Hepatocyte (in vitro differentiated cells): ENCODE measurements around the gene ANKS3. TPM values are rescaled to one million over a fixed set of nuclear protein-coding genes. Genes with fewer than 3 reads are reported as not detected.

Source experiments
- DNase-seq: peaks from one replicate; pipeline ENCODE4 v3.0.0-alpha.2; 2016; ENCODE audit warnings: low spot score
- H2AFZ ChIP-seq: fragments of 200-600 bp; sonication (generic); 2 replicates; pipeline ENCODE4 v1.6.0; 2016; ENCODE audit warnings: antibody characterized with exemption, mild to moderate bottlenecking
- H3K27ac ChIP-seq: fragments of 200-600 bp; sonication (generic); 2 replicates; pipeline ENCODE4 v1.5.1; 2016; ENCODE audit warnings: mild to moderate bottlenecking
- H3K27me3 ChIP-seq: fragments of 200-600 bp; sonication (generic); 2 replicates; pipeline ENCODE4 v1.6.1; 2016
- H3K36me3 ChIP-seq: fragments of 200-600 bp; sonication (generic); replicated peaks from 2 replicates; pipeline ENCODE4 v1.5.1; 2016; ENCODE audit warnings: low read depth; ENCODE audit not compliant: insufficient read depth
- H3K4me1 ChIP-seq: fragments of 200-600 bp; sonication (generic); 2 replicates; pipeline ENCODE4 v1.5.1; 2016; ENCODE audit warnings: mild to moderate bottlenecking, moderate library complexity; ENCODE audit not compliant: insufficient read depth
- H3K4me2 ChIP-seq: fragments of 200-600 bp; sonication (generic); 2 replicates; pipeline ENCODE4 v1.6.0; 2016
- H3K4me3 ChIP-seq: fragments of 200-600 bp; sonication (generic); 2 replicates; pipeline ENCODE4 v1.5.1; 2016; ENCODE audit warnings: mild to moderate bottlenecking
- H3K79me2 ChIP-seq: fragments of 200-600 bp; sonication (generic); 2 replicates; pipeline ENCODE4 v1.6.0; 2017; ENCODE audit warnings: mild to moderate bottlenecking
- H3K9me2 ChIP-seq: fragments of 200-600 bp; sonication (generic); replicated peaks from 2 replicates; pipeline ENCODE4 v1.6.0; 2017; ENCODE audit warnings: mild to moderate bottlenecking; ENCODE audit not compliant: insufficient read depth
- H3K9me3 ChIP-seq: fragments of 200-600 bp; sonication (generic); 2 replicates; pipeline ENCODE4 v1.5.1; 2016; ENCODE audit warnings: low read depth, mild to moderate bottlenecking
- H4K20me1 ChIP-seq: fragments of 200-600 bp; sonication (generic); 2 replicates; pipeline ENCODE4 v1.6.0; 2016; ENCODE audit warnings: mild to moderate bottlenecking; ENCODE audit not compliant: insufficient read depth, poor library complexity, severe bottlenecking
- CTCF ChIP-seq: fragments of 200-600 bp; sonication (generic); IDR thresholded peaks from 2 replicates; pipeline ENCODE4 v1.5.1; 2016; ENCODE audit warnings: antibody characterized with exemption, mild to moderate bottlenecking; ENCODE audit not compliant: poor library complexity
- EZH2 ChIP-seq: fragments of 200-600 bp; sonication (generic); IDR thresholded peaks from 2 replicates; pipeline ENCODE4 v1.6.1; 2016; ENCODE audit warnings: antibody characterized with exemption, mild to moderate bottlenecking, borderline replicate concordance
- EZH2phosphoT487 ChIP-seq: fragments of 200-600 bp; sonication (generic); IDR thresholded peaks from one replicate; pipeline ENCODE4 v1.6.1; 2018; ENCODE audit warnings: antibody characterized with exemption, mild to moderate bottlenecking, low read depth, moderate library complexity; ENCODE audit not compliant: unreplicated experiment, severe bottlenecking
- WGBS: methylation state at CpG from one replicate; pipeline ENCODE4 v1.1.6; 2016; ENCODE audit warnings: low lambda C conversion rate; ENCODE audit errors: missing lambda C conversion rate; 5-methylcytosine and 5-hydroxymethylcytosine counted together
- polyA plus RNA-seq: library from polyadenylated mRNA; unstranded; fragments of >200 nt; fragmentation: Nextera tagmentation; extraction: Ambion mirVana; gene quantifications from 2 replicates; pipeline ENCODE4 v1.2.1, GENCODE V29; 2016
- total RNA-seq: library from RNA; depleted of rRNA; stranded (reverse); fragments of >200 nt; gene quantifications from 2 replicates; pipeline ENCODE4 v1.2.3, GENCODE V29; 2014

The ANKS3 gene
- total and polyA plus RNA-seq, 2 experiments from 2014 or later, result 11.7 to 17.4 TPM

DNA sequence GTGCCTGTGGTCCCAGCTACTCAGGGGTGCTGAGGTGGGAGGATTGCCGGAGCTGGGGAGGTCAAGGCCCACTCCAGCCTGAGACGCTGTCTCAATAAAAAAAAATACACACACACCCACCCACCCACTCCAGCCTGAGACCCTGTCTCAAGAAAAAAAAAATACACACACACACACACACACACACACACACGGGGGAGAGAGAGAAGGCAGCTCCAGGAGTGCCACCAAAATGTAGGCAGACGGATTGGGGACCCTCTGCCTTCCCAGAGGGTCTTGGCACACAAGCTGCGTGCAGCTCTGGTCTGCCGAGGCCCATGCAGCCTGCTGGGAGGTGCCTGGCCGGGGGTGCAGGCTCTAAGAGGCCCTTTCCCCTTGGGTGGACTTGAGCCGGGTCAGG lies 46.7 kb downstream of the ANKS3 start:
- Histone ChIP-seq H3K27ac (no peak overlapping the region), H2AFZ (no peak overlapping the region), H3K36me3 (no peaks in the 10 kb centered on the region), H3K9me3 (no peaks in the 10 kb centered on the region), H4K20me1 (no peaks in the 10 kb centered on the region), H3K9me2 (no peaks in the 10 kb centered on the region), H3K4me3 (no peak overlapping the region), H3K4me1 (no peaks in the 10 kb centered on the region), H3K4me2 (no peak overlapping the region), H3K79me2 (no peaks in the 10 kb centered on the region), H3K27me3 (no peaks in the 10 kb centered on the region)
- TF ChIP-seq EZH2 (no peak), CTCF (no peak), EZH2phosphoT487 (no peak)
- 93% methylated on average over 8 of the region's 8 CpGs for WGBS
- peak; percentile 2 for DNase-seq

DNA sequence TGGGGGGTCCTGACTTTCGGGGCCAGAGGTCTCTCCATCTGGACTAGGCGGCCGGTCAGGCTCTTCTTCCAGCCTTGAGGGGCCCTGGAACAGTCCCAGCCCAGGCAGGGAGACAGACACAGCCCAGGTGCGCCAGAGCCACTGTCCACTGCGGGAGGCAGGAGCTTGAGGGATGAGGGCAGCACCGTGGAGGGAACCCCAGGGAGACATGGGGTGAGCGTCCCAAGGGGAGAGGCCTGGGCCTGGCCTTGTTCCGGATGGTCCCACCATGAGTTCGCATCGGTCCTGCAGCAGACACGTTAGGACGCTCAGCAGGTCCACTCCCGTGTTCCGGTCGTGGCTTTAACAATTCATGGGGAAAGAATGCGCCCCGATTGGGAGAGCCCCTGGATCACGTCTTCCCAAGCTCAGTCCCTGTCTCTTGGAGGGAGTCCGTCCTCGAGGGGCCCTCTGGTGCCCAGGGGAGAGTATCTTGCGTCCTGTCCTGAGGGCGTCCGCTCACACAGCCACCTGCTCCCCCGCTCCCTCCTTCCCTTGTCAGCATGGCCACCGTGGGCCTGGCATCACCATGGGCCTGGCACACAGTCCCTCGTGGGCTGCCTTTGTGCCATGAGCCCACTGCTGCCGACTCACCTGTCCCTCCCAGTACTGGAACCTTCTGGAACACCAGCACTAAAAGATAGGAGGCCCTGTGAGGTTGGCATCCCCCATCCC lies 47.4 kb downstream of the ANKS3 start:
- Histone ChIP-seq H2AFZ (no peak overlapping the region), H3K9me2 (no peaks in the 10 kb centered on the region), H3K9me3 (no peaks in the 10 kb centered on the region), H3K36me3 (no peaks in the 10 kb centered on the region), H3K4me3 (no peak overlapping the region), H3K27ac (no peak overlapping the region), H3K4me2 (no peak overlapping the region), H4K20me1 (no peaks in the 10 kb centered on the region), H3K4me1 (no peaks in the 10 kb centered on the region), H3K79me2 (no peaks in the 10 kb centered on the region), H3K27me3 (no peaks in the 10 kb centered on the region)
- TF ChIP-seq EZH2 (no peak), CTCF (no peak), EZH2phosphoT487 (no peak)
- DNase-seq, result peak; percentile 2
- WGBS, result 93% methylated on average over 26 of the region's 27 CpGs

GRCh38 chr16:4685776-4686496 lies 48.1 kb downstream of the ANKS3 start:
- Histone ChIP-seq H3K79me2 (no peaks in the 10 kb centered on the region), H3K4me3 (no peak overlapping the region), H2AFZ (no peak overlapping the region), H4K20me1 (no peaks in the 10 kb centered on the region), H3K9me2 (no peaks in the 10 kb centered on the region), H3K4me2 (no peak overlapping the region), H3K36me3 (no peaks in the 10 kb centered on the region), H3K27ac (no peak overlapping the region), H3K9me3 (no peaks in the 10 kb centered on the region), H3K27me3 (no peaks in the 10 kb centered on the region), H3K4me1 (no peaks in the 10 kb centered on the region)
- no peak for TF ChIP-seq CTCF
- peak; percentile 4 for DNase-seq
- 98% methylated on average over 33 of the region's 38 CpGs for WGBS
